Uterus (tissue), 2 donors: ENCODE data around the gene BCOR.

ENCODE experiments used
- CTCF ChIP-seq, 4 experiments: fragments of 200-600 bp in 2 of 4; fragments of 450-650 bp in 2 of 4; sonication (generic) in 2 of 4; IDR thresholded peaks; one replicate each; pipeline ENCODE4 v1.5.1; 2016 to 2019; ENCODE audit warnings: antibody characterized with exemption in 4 of 4, mild to moderate bottlenecking in 2 of 4, moderate library complexity in 1 of 4
- POLR2A ChIP-seq, 2 donors: fragments of 450-650 bp; IDR thresholded peaks; one replicate each; pipeline ENCODE4 v1.6.1; 2016; ENCODE audit warnings: antibody characterized with exemption in 2 of 2, mild to moderate bottlenecking in 1 of 2, moderate library complexity in 1 of 2

GRCh38 chrX:40011322-40012038, 86.3 kb downstream of the BCOR start:
- TF ChIP-seq CTCF (IDR thresholded peaks at IDR 0.05) (no peak), POLR2A (IDR thresholded peaks at IDR 0.05) (no peak)
